NCI-H2107 treated with DMSO at 0.1 percent for 48 hours (cell line): Measurements from ENCODE around the gene PHLDA3.
"Not testable (repeated sequence)": the region's sequence is repeated elsewhere in the genome, so short reads cannot be mapped to it uniquely, and the experiment has no call there.

ENCODE experiments used
- DNase-seq: peaks from one replicate; lab custom pipeline; 2025; ENCODE audit not compliant: unreplicated experiment; lab: John Stamatoyannopoulos, UW

PHLDA3 gene

DNA sequence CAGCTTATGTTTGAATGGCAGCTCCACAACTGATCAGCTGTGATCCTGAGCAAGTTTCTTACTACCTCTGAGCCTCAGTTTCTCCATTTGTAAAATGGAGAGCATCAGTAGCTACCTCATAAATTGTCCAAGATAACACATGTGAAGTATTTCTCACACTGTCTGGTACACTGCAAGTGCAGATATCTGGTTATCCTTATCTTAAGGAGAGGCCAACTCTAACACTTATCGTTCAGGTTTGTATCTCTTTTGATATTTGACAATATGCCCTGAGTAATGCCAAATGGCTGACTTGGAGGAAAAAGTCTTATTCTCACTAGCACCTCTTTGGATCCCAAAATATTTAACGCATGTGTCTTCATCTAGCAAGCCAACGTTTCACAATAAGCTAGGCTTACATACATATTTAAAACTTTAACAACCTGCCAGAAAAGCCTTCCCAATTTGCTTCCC lies 35.2 kb upstream of the PHLDA3 start:
- DNase-seq, result no peak

DNA sequence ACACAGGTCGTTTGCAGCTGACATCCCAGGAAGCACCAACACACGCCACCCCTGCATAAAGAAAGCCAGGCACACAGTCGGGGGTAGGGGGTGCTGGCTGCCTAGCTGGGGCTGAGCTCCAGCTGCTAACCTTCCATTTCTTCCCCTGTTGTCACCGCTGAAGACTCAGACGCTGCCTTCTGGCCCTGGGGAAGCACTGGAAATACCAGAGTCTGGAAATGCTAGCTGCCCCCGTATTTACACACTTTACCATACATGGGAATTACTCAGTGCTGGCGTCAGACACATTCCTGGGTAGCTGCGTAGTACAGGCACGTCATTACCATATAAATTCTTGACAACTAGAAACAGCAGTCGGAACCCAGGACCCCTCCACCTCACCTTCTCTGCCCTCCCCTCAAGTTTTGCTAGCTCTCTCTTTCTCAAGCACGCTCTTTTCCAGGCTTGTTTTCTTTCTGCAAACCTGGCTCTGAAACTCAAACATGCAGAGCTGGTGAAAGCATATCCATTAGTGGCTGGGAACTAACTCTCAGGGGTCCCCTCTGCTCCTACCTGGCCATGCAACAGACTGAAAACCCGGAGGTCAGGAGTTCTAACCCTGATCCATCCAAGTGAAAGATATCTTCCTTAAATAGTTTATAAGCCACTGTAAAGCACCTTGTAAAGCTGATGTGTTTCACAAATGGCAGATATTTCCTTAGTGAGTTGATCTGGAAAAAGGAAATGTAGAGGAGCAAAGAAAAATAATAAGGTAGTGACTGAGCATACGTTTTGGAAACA lies 34.6 kb upstream of the PHLDA3 start:
- DNase-seq, result peak; percentile 74

DNA sequence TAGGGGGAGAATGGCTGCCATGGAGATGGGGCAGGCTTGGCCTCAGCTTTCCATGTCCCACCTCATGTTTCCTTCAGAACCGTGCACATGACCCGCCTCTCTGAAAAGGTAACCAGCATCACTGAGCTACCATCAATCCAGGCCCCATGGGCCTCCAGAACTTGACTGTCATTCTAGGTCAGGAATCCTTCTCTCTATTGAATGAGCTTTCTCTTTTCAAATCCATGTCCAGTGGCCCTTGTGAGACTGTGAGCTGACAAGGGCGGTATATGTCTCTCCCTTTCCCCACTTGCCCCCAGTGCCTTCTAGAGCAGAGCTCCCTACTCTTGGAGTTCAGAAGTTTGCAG lies 33.5 kb upstream of the PHLDA3 start:
- DNase-seq, result no peak

DNA sequence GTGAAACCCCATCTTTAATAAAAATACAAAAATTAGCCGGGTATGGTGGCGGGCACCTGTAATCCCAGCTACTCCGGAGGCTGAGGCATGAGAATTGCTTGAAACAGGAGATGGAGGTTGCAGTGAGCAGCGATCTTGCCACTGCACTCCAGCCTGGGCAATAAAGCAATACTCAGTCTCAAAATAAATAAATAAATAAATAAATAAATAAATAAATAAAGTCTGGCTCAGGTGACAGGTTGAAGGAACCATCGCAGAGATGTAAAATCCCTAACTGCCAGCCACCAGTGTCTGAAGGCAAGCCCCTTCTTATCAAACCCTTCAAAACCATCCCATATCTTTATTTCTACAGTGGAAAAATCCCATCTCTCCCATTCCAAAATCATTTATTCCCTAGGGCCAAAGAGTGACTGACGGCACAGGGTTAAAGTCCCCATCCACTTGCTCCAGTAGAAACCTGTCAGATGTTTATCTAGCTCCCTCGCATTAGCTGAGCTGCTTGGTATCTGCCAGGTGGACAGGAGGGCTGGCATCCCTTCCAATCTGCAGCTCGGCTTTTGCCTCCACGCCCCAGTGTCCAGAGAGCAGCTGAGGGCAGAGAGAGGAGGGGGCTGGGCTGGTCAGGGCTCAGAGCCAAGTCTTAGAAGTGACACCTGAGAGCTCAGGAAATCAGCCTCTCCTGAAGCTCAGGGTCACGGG lies 33.0 kb upstream of the PHLDA3 start:
- peak; percentile 73 for DNase-seq

DNA sequence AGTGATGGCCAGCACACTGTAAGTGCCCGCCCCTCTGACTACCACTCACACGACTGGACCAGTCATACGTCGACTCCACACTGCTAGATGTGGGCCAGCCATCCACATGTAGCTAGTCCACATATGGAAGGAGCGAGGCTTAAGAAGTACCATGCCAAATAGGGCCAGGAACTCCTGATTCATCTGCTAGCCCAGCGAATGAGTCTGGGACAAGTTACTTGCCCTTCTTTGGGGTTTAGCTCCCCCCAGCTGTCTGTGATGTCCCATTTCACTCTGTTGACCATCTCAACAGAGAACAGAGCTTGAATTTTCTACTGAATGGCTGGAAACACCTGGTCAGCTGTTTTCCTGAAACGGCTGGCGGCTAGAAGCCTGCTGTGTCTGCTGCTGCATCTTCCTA lies 32.2 kb upstream of the PHLDA3 start:
- DNase-seq, result no peak

DNA sequence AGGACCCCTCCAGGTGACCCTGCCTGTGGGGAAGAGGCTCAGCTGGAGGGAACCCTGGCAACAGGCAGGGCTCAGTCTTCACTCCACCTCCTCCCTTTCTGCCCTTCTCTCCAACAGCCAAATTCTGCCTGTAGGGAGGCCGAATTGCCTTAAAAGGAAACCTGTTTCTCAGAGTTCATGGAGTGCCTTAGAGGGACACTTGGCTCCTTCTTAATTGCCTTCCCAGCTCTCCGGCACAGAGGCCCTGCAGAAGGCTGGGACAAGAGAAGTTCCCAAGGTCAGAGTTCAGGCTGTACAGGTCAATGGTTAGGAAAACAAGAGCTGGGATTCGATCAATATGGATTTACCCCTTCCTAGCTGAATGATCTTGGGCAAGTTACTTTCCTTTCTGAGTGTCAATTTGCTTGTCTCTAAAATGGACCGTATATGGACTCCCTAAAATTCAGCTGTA lies 31.7 kb upstream of the PHLDA3 start:
- no peak for DNase-seq

DNA sequence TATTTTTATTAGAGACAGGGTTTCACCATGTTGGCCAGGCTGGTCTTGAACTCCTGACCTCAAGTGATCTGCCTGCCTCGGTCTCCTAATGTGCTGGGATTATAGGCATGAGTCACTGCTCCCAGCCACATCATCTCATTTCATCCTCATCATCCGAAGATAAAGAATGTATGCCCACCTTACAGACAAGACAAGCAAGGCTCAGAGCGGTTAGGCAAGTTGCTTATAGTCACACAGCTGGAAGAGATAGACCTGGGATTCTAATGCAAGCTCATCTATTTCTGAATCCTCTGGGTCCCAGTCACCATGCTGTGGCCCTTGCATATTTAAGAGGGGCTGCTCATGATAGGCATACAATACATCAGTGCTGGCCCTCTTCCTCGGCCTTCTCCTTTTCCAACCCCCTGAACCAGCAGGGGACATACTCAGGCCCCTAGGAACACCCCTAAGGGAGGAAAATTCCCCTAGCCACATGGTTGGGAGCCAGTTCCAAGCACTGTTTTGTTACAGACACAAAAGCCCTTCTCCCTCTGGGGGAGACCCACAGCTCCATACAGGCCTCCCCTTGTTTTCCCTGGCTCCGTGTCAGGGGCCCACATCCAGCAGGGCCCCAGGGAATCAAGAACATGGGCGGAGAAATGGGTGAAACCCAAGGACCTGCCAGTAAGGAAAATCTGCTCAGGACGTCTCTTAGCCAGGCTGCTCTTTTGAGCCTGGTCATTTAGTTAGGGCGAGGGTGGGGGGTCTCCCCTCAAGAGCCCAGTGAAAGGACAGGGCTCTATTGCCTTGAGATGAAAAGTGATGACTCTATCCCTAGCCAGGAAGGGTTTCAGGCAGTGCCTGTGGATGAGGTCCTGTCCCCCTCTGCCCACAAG lies 31.0 kb upstream of the PHLDA3 start:
- no peak for DNase-seq

DNA sequence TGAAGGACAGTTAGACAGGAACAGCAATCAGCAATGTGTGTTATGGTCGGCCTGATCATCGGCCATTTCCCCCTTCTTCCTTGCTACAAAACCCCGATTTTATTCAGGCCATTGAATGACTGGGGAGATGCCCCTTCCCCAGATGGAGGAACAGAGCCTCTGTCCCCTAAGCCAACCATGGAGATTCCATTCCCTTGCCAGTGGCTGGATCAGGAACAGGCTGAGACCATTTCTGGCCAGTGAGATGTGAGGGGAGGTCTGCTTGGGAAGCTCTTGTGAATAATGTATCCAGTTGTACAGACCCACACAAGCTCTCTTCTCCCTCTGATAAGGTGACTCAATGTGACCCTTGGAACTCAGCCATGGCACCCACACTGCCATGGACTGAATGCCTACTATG lies 30.2 kb upstream of the PHLDA3 start:
- DNase-seq, result no peak

DNA sequence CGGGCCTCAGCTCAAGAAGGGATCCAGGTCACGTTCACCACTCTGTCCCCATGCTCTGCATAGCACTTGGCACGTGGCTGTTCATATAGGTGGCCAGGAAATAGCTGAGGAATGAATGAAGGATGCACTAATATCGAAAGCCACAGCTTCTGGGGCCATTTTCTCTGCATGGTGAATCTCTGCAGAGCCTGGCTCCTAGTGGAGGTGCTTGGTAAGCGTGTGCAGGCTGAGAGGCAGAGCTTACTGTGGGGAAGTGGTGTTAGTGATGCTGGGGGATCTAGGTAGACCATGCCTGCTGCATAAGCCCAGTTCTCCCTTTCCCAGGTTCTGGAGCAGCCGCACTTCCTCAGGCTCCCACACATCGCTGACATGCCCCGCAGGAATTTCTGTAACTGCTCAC lies 29.6 kb upstream of the PHLDA3 start:
- no peak for DNase-seq

DNA sequence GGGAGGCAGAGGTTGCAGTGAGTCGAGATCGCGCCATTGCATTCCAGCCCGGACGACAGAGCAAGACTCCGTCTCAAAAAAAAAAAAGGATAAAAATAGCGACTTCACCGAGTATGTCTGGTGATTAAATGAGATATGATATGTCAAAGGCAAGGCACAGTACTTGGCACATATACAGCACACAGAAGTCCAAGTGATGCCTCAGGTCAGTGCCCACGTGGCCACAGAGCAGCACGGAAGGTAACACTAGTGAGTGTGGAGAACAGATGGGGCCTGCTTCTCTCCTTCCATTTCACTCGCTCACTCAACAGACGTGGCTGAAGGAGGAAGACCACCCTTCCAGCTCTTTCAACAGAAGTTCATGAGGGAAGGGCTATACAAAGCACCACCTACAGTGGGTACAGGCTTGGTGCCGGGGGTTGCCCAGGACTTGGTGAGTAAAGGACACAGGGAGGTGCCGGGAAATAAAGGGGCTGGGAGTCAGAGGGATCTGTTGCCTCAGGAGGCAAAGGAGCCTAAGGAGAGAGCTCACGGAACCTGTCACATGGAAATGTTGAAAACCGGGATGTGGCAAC lies 29.0 kb upstream of the PHLDA3 start:
- DNase-seq, result no peak

DNA sequence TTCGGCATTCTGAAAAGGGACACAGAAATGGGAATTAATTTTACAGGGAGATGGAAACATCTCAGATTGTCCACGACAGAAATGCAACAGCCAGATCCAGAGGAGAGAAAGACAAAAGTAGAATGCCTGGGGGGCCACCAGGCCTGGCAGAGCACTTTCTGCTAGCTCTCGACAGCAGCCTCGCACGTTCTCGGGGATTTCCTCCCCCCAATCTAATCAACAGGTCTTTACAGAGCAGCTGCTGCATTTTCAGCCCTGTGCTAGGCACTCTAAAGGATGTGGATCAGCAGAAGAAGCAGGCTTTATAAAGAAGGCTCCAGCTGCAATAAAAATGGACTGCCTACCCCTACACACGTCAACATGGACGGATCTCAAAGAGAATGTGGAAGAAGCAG lies 27.3 kb upstream of the PHLDA3 start:
- no peak for DNase-seq

DNA sequence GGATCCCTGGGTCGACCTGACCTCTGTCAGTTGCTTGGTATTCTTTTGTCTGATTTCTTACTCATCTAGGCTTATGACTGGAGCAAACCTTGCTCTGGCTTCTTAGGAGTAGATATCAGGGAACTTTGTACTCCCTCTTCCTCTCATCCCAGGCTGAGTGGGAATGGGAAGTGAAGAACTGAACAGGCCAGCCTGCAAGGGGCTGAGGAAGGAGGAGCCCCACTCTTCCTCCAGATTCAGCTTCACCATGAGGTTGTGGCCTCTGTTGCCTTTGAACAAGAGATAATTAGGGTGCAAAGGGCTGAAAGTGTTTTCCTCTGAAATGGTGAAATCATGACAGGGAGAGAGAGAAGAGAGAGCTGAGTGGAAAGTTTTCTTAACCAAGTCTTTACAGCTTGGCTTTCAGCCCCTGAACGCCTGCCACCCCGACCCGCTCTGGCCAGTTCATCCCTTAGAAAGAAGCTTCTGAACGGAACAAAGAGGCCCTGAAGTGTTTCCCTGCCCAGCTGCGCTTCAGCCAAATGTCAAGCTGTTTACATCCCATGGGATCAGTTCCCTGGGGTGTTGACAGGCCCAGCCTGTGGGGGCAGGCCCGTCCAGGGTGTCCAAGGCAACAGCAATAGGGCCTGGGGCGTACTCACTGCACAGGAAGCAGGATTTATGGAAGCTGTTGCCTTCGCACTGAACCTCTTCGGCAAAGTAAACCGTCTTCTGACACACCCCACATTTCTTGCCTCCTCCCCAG lies 26.7 kb upstream of the PHLDA3 start:
- peak; percentile 71 for DNase-seq

DNA sequence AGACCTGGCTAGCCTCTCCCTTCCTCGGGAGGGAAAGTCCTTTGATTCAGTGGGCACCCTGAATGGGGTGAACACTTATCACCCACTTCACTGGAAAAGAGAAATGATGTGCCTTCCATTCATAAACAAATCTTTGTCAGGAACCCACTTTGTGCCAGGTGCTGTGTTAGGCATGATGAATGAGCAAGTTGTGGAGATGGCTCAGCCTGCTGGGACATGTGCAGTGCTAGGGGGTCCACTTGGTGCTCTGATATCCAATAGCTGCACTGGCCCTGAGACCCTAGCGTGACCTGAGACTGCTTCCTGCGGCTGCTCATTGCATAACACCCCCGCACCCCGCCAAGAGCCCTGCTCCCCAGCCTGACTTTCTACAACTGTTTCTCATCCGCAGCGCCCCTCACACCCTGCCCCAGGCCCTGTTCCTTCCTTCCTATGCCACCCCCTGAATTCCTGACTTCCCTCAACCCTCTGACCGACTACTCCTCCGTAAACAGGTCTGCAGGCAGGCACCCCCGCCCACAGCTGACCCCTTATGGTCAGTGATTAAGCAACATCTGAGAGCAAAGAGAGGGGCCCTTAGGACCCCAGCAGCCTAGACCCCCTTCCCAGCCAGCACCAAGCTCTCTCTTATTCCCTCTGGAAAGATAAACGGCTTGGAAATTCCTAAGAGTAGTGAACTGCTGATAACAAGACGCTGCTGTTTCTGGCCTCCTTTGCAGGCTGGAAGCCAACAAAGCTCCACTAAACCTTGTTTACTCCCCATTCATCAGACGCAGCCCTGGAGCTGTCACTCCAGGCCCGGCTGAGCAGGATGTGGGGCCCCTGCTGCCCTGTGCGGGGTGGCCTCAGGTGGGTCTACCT lies 25.0 kb upstream of the PHLDA3 start:
- no peak for DNase-seq

DNA sequence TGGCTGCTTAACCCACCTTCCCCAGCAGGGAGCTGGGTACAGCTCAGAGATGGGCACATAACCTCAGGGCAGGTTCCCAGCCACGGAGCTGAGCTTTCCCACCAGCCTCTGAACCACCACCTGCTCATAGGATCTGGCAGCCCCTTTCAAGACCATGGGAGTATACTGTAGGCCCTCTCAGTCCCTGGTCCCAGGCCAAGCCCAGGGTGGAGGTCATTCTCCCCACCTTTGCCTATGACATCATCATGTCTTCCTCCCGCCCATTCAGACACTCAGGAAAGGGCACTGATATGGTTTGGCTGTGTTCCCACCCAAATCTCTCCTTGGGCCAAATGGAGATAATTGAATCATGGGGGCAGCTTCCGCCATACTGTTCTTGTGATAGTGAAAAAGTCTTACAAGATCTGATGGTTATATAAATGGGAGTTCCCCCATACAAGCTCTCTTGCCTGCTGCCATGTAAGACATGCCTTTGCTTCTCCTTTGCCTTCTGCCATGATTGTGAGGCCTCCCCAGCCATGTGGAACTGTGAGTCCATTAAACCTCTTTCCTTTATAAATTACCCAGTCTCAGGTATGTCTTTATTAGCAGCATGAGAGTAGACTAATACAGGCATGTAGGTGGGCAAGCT lies 24.2 kb upstream of the PHLDA3 start:
- DNase-seq, result not testable (repeated sequence)

DNA sequence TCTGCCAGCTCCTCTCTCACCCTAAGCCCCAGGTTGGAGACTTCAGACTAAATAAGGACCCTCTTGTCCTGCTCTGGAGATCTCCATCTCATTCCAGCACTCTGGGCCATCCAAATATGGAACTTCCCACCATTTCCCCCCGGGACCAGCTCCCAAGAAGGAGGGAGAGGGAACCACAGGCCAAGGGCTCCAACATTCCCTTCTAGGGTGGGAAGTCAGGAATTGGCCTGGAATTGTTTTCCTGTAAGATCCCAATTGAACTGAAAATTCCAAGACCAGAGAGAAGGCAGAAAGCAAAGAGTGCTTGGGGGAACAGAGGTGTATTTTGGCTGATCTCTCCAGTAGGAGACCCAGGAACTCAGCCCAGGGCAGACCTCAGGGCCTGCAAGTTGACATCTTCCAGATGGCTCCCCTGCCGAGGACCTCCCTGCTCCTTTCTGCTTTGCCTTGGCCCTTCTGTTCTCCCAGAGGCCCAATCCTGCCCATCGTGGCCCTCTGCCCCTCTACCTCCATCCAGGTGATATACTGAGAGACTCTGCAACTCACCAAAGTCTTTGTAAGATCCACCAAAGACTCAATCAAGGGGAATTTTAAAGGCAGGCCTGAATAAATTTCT lies 23.0 kb upstream of the PHLDA3 start:
- no peak for DNase-seq

DNA sequence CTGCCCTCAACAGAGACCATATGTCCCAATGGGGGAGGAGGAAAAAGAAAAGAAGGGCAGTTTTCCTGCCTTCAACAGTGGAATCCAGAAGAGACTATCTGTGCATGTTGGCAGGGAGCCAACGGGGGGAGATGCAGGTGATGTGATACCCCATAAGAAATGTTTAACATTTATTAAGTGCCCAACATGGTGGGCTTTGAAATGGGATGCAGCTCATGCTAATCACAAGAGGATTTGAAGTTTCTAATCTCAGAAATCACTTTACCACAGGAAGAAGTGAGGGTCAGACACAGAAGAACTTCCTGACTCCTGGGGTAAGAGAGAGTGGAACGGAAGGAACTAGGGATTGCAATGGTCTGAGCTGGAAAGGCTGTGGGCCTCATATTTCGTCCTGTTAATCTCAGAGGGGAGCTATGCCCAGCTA lies 21.7 kb upstream of the PHLDA3 start:
- DNase-seq, result no peak

DNA sequence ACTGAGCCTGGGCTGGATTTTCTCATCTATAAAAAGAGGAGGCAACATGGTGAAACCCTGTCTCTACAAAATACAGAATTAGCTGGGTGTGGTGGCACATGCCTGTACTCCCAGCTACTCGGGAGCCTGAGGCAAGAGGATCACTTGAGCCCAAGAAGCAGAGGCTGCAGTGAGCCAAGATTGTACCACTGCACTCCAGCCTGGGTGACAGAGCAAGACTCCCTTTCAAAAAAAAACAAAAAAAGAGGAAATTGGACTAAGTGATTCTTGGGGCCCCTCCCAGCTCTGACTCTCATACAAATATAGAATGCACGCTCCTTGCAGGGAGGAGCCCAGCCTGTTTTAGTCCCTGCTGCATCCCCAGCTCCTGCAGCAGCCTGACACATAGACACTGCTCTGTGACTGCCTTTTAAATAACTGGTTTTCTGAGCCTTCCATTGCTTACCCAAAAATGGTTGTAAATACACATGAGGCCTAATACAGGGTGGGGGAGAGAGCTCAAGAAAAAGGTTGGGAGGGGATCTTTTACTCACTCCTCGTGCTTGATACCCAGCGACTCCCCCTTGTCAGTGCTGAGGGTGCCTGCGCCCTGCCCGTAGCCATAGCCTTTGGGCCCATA lies 20.8 kb upstream of the PHLDA3 start:
- DNase-seq, result no peak

DNA sequence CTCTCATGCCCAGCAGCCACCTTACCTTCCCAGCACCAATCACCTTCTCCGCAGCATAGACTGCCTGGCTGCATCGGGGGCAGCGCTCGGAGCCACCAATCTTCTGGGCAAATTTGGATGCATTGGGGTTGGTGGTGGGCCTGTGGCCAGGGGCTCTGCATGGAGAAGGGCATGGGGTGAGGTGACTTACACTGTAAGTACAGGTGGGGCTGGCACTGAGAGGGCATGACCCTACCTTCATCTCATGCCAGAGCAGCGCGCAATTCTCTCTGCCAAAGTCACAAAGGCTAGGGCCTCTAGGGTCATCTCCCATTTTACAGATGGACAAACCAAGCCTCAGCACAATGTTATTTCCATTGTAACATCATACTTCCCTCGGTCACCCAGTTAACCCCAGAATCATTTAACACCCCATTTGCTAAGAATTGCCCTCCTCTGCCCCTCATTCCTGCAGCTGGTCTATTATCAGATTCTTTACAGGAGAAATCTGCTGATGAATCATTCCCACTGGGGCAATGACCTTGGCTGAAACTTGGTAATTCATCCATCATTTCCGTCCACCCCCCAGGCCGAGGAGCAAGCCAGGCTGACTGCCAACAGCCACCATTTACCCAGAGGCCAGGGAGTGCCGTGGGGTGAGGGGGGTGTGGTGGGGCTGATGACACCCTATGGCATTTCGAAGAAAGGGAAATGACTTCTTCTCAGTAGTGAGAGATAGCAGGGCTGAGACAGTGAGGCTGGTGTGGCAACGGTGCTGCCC lies 20.0 kb upstream of the PHLDA3 start:
- DNase-seq, result no peak
